GM19372 (cell line): ENCODE measurements around the gene DNAJC4.
A peak's percentile ranks its signal among the peaks of the same experiment; 100 is the strongest.

Source experiments
- ATAC-seq: cut with Tn5 transposase; IDR thresholded peaks from one replicate; pipeline ENCODE4 v1.9.1; 2021; ENCODE audit warnings: mild to moderate bottlenecking, low read depth, moderate library complexity; ENCODE audit not compliant: unreplicated experiment

DNAJC4 gene

GRCh38 chr11:64208086-64208795, 22.1 kb upstream of the DNAJC4 start:
- no peak for ATAC-seq

DNA sequence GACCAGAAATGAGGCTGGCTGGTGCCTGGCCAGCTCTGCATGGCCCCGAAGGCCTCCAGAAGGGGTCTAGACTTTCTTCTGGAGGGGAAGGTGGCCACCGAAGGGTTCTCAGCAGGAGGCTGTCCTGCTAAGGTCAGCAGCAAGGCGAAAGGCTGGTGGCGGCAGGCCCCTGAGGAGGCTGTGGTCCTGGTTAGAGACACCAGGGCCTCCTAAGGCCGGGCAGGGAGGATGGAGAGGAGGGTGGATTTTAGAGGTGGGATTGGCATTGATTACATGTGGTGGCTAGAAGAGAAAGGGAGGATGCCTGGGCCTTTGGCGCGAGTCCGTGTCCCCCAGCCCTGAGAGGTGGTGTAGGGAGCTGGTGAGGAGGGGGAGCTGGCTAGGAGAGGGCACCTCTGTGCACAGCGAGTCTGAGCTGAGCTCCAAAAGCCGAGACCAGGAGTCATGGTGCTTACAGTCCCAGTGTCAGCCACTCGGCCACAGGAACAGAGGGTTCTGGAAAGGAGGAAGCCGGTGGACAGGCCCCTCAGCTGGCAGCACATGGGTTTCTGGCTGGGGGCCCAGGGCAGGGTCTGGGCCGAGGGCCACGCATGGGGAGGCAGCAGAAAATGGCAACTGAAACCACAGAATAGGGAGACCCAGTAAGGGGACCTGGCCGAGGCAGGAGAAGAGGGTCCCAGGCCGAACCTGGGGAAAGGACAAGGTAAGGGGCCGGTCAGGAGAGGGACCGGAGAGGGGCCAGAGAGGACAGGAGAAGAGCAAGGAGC, 21.4 kb upstream of the DNAJC4 start:
- no peak for ATAC-seq

GRCh38 chr11:64209563-64209843, 20.8 kb upstream of the DNAJC4 start:
- ATAC-seq, result no peak

DNA sequence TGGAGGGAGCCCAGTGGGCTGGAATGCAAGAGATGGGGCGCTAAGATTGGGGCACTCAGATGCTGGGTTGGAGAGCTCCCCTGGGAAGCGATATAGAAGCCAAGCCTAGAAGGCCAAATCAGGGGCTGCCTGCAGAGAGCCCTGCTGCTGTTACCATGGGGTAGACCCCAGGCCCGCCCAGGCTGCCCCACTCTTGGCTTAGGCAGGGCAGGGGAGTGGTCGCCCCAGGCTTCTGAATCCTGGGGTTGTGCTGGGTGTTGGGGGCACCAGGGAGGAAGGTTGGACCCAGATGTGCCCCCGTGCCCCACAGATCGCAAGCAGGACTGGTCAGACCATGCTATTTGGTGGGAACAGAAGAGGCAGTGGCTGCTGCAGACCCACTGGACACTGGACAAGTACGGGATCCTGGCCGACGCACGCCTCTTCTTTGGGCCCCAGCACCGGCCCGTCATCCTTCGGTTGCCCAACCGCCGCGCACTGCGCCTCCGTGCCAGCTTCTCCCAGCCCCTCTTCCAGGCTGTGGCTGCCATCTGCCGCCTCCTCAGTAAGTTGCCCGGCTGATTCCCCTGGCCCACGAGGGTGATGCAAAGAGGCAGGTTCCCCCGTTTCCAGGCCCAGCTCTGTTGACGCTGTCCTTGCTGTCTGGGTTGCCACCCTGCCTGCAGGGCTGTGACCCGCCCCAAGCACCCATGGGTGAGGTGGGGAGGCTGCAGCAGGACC, 19.9 kb upstream of the DNAJC4 start:
- ATAC-seq, result no peak

- ATAC-seq, result no peak
Measured at GRCh38 chr11:64211181-64211872, 19.0 kb upstream of the DNAJC4 start.

- ATAC-seq, result no peak
Measured at GRCh38 chr11:64216879-64217278, 13.5 kb upstream of the DNAJC4 start.

GRCh38 chr11:64218628-64219353, 11.6 kb upstream of the DNAJC4 start:
- ATAC-seq, result no peak

GRCh38 chr11:64219354-64219684, 11.0 kb upstream of the DNAJC4 start:
- ATAC-seq, result no peak

GRCh38 chr11:64219755-64220154, 10.6 kb upstream of the DNAJC4 start:
- no peak for ATAC-seq

DNA sequence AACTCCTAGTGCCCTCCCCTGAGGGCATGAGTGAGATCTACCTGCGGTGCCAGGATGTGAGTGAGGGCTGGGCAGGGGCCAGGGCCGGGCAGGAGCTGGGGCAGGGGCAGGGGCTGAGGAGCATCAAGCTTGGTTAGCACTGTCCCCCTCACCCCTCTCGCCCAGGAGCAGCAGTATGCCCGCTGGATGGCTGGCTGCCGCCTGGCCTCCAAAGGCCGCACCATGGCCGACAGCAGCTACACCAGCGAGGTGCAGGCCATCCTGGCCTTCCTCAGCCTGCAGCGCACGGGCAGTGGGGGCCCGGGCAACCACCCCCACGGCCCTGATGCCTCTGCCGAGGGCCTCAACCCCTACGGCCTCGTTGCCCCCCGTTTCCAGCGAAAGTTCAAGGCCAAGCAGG, 10.1 kb upstream of the DNAJC4 start:
- ATAC-seq, result no peak

DNA sequence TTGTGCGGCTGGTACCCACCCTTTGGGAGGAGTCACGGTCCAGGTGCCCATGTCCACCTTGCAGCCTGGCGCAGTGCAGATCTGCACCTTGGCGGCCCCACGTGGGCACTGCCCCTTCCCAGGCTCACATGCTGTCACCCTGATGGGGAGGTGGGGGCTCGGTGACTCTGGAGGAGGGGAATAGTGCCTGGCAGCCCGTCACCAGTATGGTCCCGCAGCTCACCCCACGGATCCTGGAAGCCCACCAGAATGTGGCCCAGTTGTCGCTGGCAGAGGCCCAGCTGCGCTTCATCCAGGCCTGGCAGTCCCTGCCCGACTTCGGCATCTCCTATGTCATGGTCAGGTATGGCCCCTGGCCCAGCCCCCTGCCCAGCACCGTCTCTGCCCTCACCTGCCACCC, 9.6 kb upstream of the DNAJC4 start:
- no peak for ATAC-seq

- no peak for ATAC-seq
Measured at GRCh38 chr11:64222651-64223000, 7.7 kb upstream of the DNAJC4 start.

DNA sequence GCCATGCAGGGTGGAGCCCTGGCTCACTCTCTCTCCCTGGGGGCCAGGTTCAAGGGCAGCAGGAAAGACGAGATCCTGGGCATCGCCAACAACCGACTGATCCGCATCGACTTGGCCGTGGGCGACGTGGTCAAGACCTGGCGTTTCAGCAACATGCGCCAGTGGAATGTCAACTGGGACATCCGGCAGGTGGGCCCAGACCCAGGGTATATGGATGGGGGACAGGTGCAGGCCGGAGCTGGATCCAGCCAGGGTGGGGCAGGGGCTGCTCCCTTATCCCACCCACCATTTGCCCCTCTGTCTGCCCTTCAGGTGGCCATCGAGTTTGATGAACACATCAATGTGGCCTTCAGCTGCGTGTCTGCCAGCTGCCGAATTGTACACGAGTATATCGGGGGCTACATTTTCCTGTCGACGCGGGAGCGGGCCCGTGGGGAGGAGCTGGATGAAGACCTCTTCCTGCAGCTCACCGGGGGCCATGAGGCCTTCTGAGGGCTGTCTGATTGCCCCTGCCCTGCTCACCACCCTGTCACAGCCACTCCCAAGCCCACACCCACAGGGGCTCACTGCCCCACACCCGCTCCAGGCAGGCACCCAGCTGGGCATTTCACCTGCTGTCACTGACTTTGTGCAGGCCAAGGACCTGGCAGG, 7.2 kb upstream of the DNAJC4 start:
- ATAC-seq, result no peak

DNA sequence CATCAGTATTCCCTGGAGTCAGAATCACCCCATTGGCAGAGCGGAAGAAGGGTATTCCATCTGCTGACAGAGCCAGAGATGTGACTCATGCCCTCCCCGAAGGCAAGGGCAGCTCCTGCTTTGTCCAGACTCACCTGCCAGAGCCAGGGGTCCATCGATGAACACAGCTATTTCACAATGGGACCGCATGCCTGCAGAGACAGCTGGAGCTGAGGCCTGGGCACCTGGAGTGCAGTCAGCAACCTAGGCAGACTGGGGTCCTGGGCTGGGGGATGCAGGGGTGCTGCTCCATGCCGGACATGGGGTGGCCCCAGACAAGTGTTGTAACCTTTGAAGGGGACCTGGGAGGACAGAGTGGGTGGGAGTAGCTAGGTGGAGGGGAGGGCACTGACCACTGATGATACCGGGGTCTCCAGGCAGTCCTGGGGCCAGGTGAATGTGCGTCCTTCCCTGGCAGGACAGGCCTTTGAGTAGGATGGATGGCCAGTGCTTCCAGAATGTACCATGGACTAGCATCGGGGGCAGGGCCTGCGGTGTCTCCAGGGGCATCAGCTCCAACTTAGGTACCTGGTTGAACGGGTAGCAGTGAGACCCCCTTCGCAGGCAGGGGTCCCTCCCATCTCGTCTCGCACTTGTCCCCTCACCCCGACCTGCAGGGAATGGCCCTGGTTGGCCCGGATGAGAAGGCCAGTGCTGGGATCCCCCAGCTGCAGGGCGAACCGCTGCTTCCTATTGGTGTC, 6.0 kb upstream of the DNAJC4 start:
- ATAC-seq, result no peak

GRCh38 chr11:64224891-64225607, 5.3 kb upstream of the DNAJC4 start:
- no peak for ATAC-seq

GRCh38 chr11:64225608-64226506, 4.5 kb upstream of the DNAJC4 start, which contains the start of the genes NUDT22 and TRPT1:
Gene NUDT22 (plus strand): TSS chr11:64226274. CDS start chr11:64226653, 379 bp downstream.
Gene TRPT1 (minus strand): TSS chr11:64226186. CDS start chr11:64225860, 326 bp downstream.
- ATAC-seq, result peak; percentile 41

DNA sequence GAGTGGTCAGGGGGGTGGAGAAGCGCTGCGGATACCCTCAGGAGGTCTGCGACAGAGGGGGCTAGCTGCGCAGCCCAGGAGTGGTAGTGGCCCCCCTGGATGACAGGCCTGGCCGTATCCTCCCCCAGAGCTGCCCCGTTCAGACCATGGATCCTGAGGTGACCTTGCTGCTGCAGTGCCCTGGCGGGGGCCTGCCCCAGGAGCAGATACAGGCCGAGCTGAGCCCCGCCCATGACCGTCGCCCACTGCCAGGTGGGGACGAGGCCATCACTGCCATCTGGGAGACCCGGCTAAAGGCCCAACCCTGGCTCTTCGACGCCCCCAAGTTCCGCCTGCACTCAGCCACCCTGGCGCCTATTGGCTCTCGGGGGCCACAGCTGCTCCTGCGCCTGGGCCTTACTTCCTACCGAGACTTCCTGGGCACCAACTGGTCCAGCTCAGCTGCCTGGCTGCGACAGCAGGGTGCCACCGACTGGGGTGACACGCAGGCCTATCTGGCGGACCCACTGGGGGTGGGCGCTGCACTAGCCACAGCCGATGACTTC, 3.8 kb upstream of the DNAJC4 start:
- ATAC-seq, result no peak
